ENCODE measurements around the gene HEPN1. TPM values are rescaled to one million over a fixed set of nuclear protein-coding genes. Genes with fewer than 3 reads are reported as not detected.

Gene HEPN1
- total and polyA plus RNA-seq, 2 donors (not counting 3 experiments of a cell fraction or from before 2014, with no cell fraction given): not detected

- H3K9me1 ChIP-seq (replicated peaks; ENCODE audit: control insufficient read depth, extremely low read depth, insufficient read depth, low read length): no peaks in the 10 kb centered on the region
- no TSS peak for BruUV-seq (replicated peaks)
- no peaks in the 10 kb centered on the region for H3K9me3 ChIP-seq (replicated peaks; ENCODE audit: control insufficient read depth, insufficient read depth, low read length)
- H3K27me3 ChIP-seq (ENCODE audit: control insufficient read depth in 2 of 2, insufficient read depth in 2 of 2, low read length in 2 of 2): peaks cover 75 to 85% of the 10 kb centered on the region in 2 experiments
- peaks cover 3% of the 10 kb centered on the region for H3K4me1 ChIP-seq (ENCODE audit: control insufficient read depth, extremely low read depth, insufficient read depth, low read length)
- ChIA-PET POLR2A (no interaction called here), CTCF (interaction anchor here (1.2 to 1.5 kb wide), 2 partner anchors 33 to 226 kb away, joined by 4 to 5 read pairs; no protein-coding TSS in a partner anchor)
- H3K4me3 ChIP-seq (replicated peaks in 1 of 3; ENCODE audit: insufficient read depth in 1 of 3, low read depth in 1 of 3, low read length in 3 of 3): no peak overlapping the region
- H4K20me1 ChIP-seq (replicated peaks; ENCODE audit: control insufficient read depth, extremely low read depth, insufficient read depth, low read length): no peaks in the 10 kb centered on the region
- H3K4me2 ChIP-seq (ENCODE audit: insufficient read depth, low read length): no peak overlapping the region
- FAIRE-seq (no peak), DNase-seq (ENCODE audit: low read depth, low spot score) (no peak)
- no peak overlapping the region for H3K9ac ChIP-seq (replicated peaks; ENCODE audit: extremely low read depth, insufficient read depth, low read length)
- no peaks in the 10 kb centered on the region for H3K36me3 ChIP-seq (ENCODE audit: control insufficient read depth in 2 of 2, extremely low read depth in 1 of 2, insufficient read depth in 2 of 2, low read length in 2 of 2)
- intact Hi-C loops (cut with micrococcal nuclease): no loop called here
- TF ChIP-seq POLR2AphosphoS5 (IDR thresholded peaks at IDR 0.05; ENCODE audit: insufficient read depth, low read depth, low read length) (no peak), CTCF (IDR thresholded peaks at IDR 0.05; ENCODE audit: extremely low read depth in 1 of 2, insufficient read depth in 1 of 2, low read depth in 1 of 2, low read length in 2 of 2) (no peak), GATA2 (IDR thresholded peaks at IDR 0.05; ENCODE audit: insufficient read depth, insufficient read length, low read depth, low read length) (no peak), MYC (IDR thresholded peaks at IDR 0.05; ENCODE audit: low read depth, low read length) (no peak), MAX (IDR thresholded peaks at IDR 0.05; ENCODE audit: insufficient read depth, insufficient read length) (no peak)
- H3K79me2 ChIP-seq (ENCODE audit: control insufficient read depth, insufficient read depth, low read length): no peaks in the 10 kb centered on the region
- H2AFZ ChIP-seq (ENCODE audit: low read depth, low read length): no peak overlapping the region
- H3K27ac ChIP-seq (ENCODE audit: insufficient read depth, low read depth, low read length): no peak overlapping the region
- dilution Hi-C loops (cut with MboI; ENCODE audit: extremely low pct_ligation_motif_present, low sequenced_read_pairs): no loop called here
These were observed 49.1 kb upstream of the HEPN1 start for GRCh38 chr11:124869856-124870387.

All from endothelial cell of umbilical vein (primary cell).